ENCODE data around the gene ANKS3.

DNA sequence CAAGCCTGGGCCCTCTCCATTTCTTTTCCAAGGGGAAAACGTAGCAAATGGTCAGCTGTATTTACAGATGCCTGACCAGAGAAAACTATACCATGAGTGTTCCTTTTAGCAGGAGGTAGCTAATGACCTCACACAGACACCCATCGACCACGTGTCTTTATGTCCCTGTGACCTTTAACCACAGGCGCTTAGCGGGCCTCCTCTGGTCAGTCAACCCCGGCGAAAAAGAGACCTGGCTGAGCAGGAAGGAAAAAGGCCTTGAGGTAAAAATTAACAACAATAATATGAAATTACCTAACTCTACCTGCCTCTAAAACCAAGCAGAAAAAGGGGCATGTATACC is 31.6 kb downstream of the ANKS3 start:
- TF ChIP-seq, protein P1, sequence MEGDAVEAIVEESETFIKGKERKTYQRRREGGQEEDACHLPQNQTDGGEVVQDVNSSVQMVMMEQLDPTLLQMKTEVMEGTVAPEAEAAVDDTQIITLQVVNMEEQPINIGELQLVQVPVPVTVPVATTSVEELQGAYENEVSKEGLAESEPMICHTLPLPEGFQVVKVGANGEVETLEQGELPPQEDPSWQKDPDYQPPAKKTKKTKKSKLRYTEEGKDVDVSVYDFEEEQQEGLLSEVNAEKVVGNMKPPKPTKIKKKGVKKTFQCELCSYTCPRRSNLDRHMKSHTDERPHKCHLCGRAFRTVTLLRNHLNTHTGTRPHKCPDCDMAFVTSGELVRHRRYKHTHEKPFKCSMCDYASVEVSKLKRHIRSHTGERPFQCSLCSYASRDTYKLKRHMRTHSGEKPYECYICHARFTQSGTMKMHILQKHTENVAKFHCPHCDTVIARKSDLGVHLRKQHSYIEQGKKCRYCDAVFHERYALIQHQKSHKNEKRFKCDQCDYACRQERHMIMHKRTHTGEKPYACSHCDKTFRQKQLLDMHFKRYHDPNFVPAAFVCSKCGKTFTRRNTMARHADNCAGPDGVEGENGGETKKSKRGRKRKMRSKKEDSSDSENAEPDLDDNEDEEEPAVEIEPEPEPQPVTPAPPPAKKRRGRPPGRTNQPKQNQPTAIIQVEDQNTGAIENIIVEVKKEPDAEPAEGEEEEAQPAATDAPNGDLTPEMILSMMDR (IDR thresholded peaks at IDR 0.05; ENCODE audit: low read depth, low read length) = no peak
- TF ChIP-seq EZH2phosphoT487 (IDR thresholded peaks at IDR 0.05; ENCODE audit: low read depth) = no peak

All from OCI-LY3 (cell line).